Fibroblast of lung (primary cell): ENCODE data around the gene SDR39U1. TPM values are rescaled to one million over a fixed set of nuclear protein-coding genes. Genes with fewer than 3 reads are reported as not detected.

Experiments
- DNase-seq, 2 donors: peaks; one replicate each; pipeline versions ENCODE4 v3.0.0 to v3.0.0-alpha.2; 2010; ENCODE audit warnings: low read depth in 2 of 2
- H2AFZ ChIP-seq: 2 replicates; pipeline ENCODE4 v1.5.1; 2012; ENCODE audit warnings: low read length, control low read depth, inconsistent platforms
- H3K27ac ChIP-seq: 2 replicates; pipeline ENCODE4 v1.5.1; 2011; ENCODE audit warnings: low read length, control low read depth; ENCODE audit not compliant: insufficient read depth
- H3K27me3 ChIP-seq: 2 replicates; pipeline ENCODE4 v1.5.1; 2011; ENCODE audit warnings: mild to moderate bottlenecking, low read length; ENCODE audit not compliant: control insufficient read depth, insufficient read depth
- H3K36me3 ChIP-seq: 2 replicates; pipeline ENCODE4 v1.5.1; 2011; ENCODE audit warnings: low read length; ENCODE audit not compliant: control insufficient read depth, insufficient read depth
- H3K4me1 ChIP-seq: 2 replicates; pipeline ENCODE4 v1.5.1; 2011; ENCODE audit warnings: low read length; ENCODE audit not compliant: control insufficient read depth, insufficient read depth; ENCODE audit errors: extremely low read depth
- H3K4me2 ChIP-seq: 2 replicates; pipeline ENCODE4 v1.5.1; 2011; ENCODE audit warnings: low read length, control low read depth; ENCODE audit not compliant: insufficient read depth; ENCODE audit errors: extremely low read depth
- H3K4me3 ChIP-seq, 4 experiments: fragments of 200-600 bp in 1 of 4; sonication (generic) in 1 of 4; replicated peaks in 1 of 4; 2 replicates each; pipeline ENCODE4 v1.5.1; 2011 to 2016; ENCODE audit warnings: low read length in 4 of 4, low read depth in 3 of 4, mild to moderate bottlenecking in 3 of 4, control low read depth in 2 of 4, inconsistent platforms in 1 of 4, mixed read lengths in 1 of 4; ENCODE audit not compliant: insufficient read depth in 1 of 4; ENCODE audit errors: control extremely low read depth in 1 of 4
- H3K79me2 ChIP-seq: 2 replicates; pipeline ENCODE4 v1.5.1; 2012; ENCODE audit warnings: mild to moderate bottlenecking, low read length, inconsistent platforms; ENCODE audit not compliant: control insufficient read depth, insufficient read depth
- H3K9ac ChIP-seq: 2 replicates; pipeline ENCODE4 v1.5.1; 2011; ENCODE audit warnings: mild to moderate bottlenecking, low read length, control low read depth; ENCODE audit not compliant: insufficient read depth
- H3K9me3 ChIP-seq: 2 replicates; pipeline ENCODE4 v1.5.1; 2012; ENCODE audit warnings: low read depth, low read length; ENCODE audit not compliant: control insufficient read depth, insufficient read depth
- H4K20me1 ChIP-seq: 2 replicates; pipeline ENCODE4 v1.5.1; 2011; ENCODE audit warnings: low read length; ENCODE audit not compliant: control insufficient read depth, insufficient read depth; ENCODE audit errors: extremely low read depth
- CTCF ChIP-seq, 2 donors: IDR thresholded peaks in 1 of 2; conservative IDR thresholded peaks in 1 of 2; 1 replicate in 1 of 2; 2 replicates in 1 of 2; pipeline ENCODE4 v1.5.1; 2011 to 2012; ENCODE audit warnings: low read length in 2 of 2, control low read depth in 1 of 2, inconsistent platforms in 1 of 2, low read depth in 1 of 2, mild to moderate bottlenecking in 1 of 2
- EZH2 ChIP-seq: IDR thresholded peaks from 2 replicates; pipeline ENCODE4 v1.5.1; 2012; ENCODE audit warnings: low read length, control low read depth, mild to moderate bottlenecking; ENCODE audit errors: missing control alignments
- polyA plus RNA-seq, 2 donors: library from polyadenylated mRNA; depleted of rRNA in 1 of 2; stranded (reverse) in 1 of 2; unstranded in 1 of 2; fragments of >200 nt; gene quantifications; 2 replicates each; pipeline ENCODE4 v1.2.1, GENCODE V29; 2011 to 2012; ENCODE audit warnings: missing spikeins in 1 of 2
- total RNA-seq: library from RNA; depleted of rRNA; stranded (reverse); fragments of >200 nt; gene quantifications from 2 replicates; pipeline ENCODE4 v1.2.1, GENCODE V29; 2014

SDR39U1 gene
- total and polyA plus RNA-seq, 2 donors (not counting 1 experiment from before 2014, with no cell fraction given): 9.9 to 24.7 TPM

- H4K20me1 ChIP-seq: no peaks in the 10 kb centered on the region
- no peaks in the 10 kb centered on the region for H3K9me3 ChIP-seq
- no peak overlapping the region for H2AFZ ChIP-seq
- no peak overlapping the region for H3K4me3 ChIP-seq
- H3K79me2 ChIP-seq: no peaks in the 10 kb centered on the region
- no peaks in the 10 kb centered on the region for H3K36me3 ChIP-seq
- no peak overlapping the region for H3K9ac ChIP-seq
- TF ChIP-seq CTCF (conservative IDR thresholded peaks at IDR 0.05 in 1 of 2, IDR thresholded peaks at IDR 0.05 in 1 of 2; ENCODE audit: low read depth in 1 of 2, low read length in 2 of 2) (no peak), EZH2 (no peak)
- H3K4me2 ChIP-seq: no peak overlapping the region
- no peak for DNase-seq
- H3K27me3 ChIP-seq: peaks cover 10% of the 10 kb centered on the region
- H3K4me1 ChIP-seq: no peaks in the 10 kb centered on the region
- H3K27ac ChIP-seq: no peak overlapping the region
Observed at GRCh38 chr14:24416932-24417619, 25.5 kb downstream of the SDR39U1 start.

- H3K27ac ChIP-seq: no peak overlapping the region
- no peak overlapping the region for H3K4me2 ChIP-seq
- H3K4me3 ChIP-seq: no peak overlapping the region
- H3K36me3 ChIP-seq: no peaks in the 10 kb centered on the region
- H2AFZ ChIP-seq: no peak overlapping the region
- no peak overlapping the region for H3K9ac ChIP-seq
- TF ChIP-seq EZH2 (no peak), CTCF (conservative IDR thresholded peaks at IDR 0.05 in 1 of 2, IDR thresholded peaks at IDR 0.05 in 1 of 2; ENCODE audit: low read depth in 1 of 2, low read length in 2 of 2) (no peak)
- no peaks in the 10 kb centered on the region for H3K9me3 ChIP-seq
- no peaks in the 10 kb centered on the region for H3K4me1 ChIP-seq
- no peaks in the 10 kb centered on the region for H4K20me1 ChIP-seq
- DNase-seq: no peak
- peaks cover 10% of the 10 kb centered on the region for H3K27me3 ChIP-seq
- H3K79me2 ChIP-seq: no peaks in the 10 kb centered on the region
Observed at GRCh38 chr14:24416254-24416931, 26.2 kb downstream of the SDR39U1 start.

- H3K4me2 ChIP-seq: no peak overlapping the region
- H3K27ac ChIP-seq: no peak overlapping the region
- no peak overlapping the region for H3K9ac ChIP-seq
- TF ChIP-seq CTCF (conservative IDR thresholded peaks at IDR 0.05 in 1 of 2, IDR thresholded peaks at IDR 0.05 in 1 of 2; ENCODE audit: low read depth in 1 of 2, low read length in 2 of 2) (no peak), EZH2 (no peak)
- DNase-seq: no peak
- H3K36me3 ChIP-seq: no peaks in the 10 kb centered on the region
- H3K9me3 ChIP-seq: no peaks in the 10 kb centered on the region
- H4K20me1 ChIP-seq: no peaks in the 10 kb centered on the region
- no peaks in the 10 kb centered on the region for H3K79me2 ChIP-seq
- no peak overlapping the region for H2AFZ ChIP-seq
- H3K4me1 ChIP-seq: no peaks in the 10 kb centered on the region
- no peak overlapping the region for H3K4me3 ChIP-seq
- H3K27me3 ChIP-seq: peaks cover 10% of the 10 kb centered on the region
Observed at GRCh38 chr14:24415421-24416253, 26.9 kb downstream of the SDR39U1 start.
